ENCODE data around the gene ITGB1. TPM values are rescaled to one million over a fixed set of nuclear protein-coding genes. Genes with fewer than 3 reads are reported as not detected.

The ITGB1 gene
- total RNA-seq, 1 donor from 2014 or later = 409 TPM

DNA sequence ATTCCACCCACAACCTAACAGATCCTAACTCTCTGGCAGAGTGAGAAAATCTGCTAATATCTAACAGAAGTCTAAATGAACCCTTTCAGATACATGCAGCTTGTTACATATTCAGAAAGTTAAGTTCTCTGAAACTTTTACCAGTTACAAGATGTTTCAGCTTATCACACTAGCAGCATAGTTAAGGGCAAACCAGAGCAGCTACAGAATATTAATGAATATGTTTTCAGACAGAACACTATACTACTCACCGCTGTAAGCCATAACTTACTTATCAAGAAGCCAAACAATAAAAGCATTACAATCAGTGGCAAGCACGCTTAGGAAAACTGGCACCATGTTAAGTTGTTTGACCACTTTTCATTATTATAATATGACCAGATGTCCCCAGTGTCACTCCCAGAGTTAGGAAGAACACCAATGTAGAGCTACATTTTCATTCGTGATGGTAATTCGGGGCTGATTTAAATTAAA lies 2.7 kb downstream of the ITGB1 start:
- intact Hi-C loops (cut with DNase I) = no loop called here
- ATAC-seq (no peak), DNase-seq (no peak)
- Histone ChIP-seq H3K4me3 (peak overlapping the region; percentile 92), H3K27ac (peak overlapping the region; percentile 97), H3K36me3 (no peaks in the 10 kb centered on the region), H3K4me1 (peaks cover 78% of the 10 kb centered on the region), H3K9me3 (no peaks in the 10 kb centered on the region), H3K27me3 (ENCODE audit: low read depth) (no peaks in the 10 kb centered on the region)
- TF ChIP-seq, protein P1, sequence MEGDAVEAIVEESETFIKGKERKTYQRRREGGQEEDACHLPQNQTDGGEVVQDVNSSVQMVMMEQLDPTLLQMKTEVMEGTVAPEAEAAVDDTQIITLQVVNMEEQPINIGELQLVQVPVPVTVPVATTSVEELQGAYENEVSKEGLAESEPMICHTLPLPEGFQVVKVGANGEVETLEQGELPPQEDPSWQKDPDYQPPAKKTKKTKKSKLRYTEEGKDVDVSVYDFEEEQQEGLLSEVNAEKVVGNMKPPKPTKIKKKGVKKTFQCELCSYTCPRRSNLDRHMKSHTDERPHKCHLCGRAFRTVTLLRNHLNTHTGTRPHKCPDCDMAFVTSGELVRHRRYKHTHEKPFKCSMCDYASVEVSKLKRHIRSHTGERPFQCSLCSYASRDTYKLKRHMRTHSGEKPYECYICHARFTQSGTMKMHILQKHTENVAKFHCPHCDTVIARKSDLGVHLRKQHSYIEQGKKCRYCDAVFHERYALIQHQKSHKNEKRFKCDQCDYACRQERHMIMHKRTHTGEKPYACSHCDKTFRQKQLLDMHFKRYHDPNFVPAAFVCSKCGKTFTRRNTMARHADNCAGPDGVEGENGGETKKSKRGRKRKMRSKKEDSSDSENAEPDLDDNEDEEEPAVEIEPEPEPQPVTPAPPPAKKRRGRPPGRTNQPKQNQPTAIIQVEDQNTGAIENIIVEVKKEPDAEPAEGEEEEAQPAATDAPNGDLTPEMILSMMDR (IDR thresholded peaks at IDR 0.05) = no peak

DNA sequence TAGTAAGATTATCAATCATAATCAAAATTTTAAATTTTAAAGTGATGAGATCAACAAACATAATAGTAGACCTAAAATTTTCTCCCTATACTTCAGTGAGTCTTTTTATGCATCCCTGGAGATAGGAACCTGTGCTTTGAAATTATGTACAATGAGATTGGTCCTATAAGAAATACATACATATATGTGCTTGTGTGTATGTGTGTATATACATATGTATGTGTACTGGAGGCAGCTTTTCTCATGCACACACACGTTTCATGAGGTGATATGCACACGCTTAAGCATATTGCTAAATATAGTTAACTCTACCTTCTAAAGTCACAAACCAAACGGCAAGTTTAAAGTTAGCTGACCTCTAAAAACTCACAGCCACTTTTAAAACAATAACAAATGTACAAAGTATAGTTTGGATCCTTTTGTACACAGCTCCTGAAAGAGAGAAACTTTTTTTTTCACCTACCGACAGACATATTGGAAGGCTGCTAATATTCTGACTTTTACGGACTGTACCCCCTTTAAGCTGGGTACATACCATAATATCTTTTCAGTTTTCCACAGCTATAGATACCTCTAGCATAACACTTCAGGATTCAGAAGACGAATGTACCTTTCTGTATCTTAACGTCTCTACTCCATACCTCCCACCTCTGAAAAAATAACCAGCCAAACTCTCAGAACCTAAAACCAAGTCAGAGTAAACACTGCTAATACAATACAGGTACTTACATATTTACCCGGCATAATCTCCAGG lies 3.3 kb downstream of the ITGB1 start:
- Histone ChIP-seq H3K4me1 (peaks cover 78% of the 10 kb centered on the region), H3K27me3 (ENCODE audit: low read depth) (no peaks in the 10 kb centered on the region), H3K4me3 (peak overlapping the region; percentile 92), H3K36me3 (no peaks in the 10 kb centered on the region), H3K27ac (peak overlapping the region; percentile 97), H3K9me3 (no peaks in the 10 kb centered on the region)
- intact Hi-C loops (cut with DNase I) = no loop called here
- ATAC-seq = no peak
- TF ChIP-seq, protein P1 (IDR thresholded peaks at IDR 0.05) = no peak
- DNase-seq = no peak

DNA sequence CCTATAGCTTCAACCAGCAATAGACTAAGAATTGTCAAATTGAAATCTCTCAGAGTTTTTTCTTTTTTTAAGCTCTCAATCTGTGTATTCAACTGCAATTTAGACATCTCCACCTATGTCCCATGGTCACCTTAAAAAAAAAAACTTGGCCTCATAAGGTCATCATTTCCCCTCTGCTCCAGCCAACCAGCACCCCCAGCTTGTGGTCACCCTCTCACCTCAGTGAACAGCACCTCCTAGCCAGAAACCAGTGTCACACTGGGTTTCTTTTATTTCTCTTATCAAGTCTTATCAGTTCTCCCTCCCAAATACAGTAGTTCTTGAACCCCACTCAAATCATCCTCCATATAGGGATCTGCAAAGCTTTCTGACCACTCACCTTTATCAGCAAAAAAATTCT lies 4.0 kb downstream of the ITGB1 start:
- Histone ChIP-seq H3K27ac (peak overlapping the region; percentile 1), H3K36me3 (no peaks in the 10 kb centered on the region), H3K4me1 (peaks cover 78% of the 10 kb centered on the region), H3K9me3 (no peaks in the 10 kb centered on the region), H3K27me3 (ENCODE audit: low read depth) (no peaks in the 10 kb centered on the region), H3K4me3 (no peak overlapping the region)
- ATAC-seq = no peak
- intact Hi-C loops (cut with DNase I) = no loop called here
- TF ChIP-seq, protein P1 (IDR thresholded peaks at IDR 0.05) = no peak
- no peak for DNase-seq

DNA sequence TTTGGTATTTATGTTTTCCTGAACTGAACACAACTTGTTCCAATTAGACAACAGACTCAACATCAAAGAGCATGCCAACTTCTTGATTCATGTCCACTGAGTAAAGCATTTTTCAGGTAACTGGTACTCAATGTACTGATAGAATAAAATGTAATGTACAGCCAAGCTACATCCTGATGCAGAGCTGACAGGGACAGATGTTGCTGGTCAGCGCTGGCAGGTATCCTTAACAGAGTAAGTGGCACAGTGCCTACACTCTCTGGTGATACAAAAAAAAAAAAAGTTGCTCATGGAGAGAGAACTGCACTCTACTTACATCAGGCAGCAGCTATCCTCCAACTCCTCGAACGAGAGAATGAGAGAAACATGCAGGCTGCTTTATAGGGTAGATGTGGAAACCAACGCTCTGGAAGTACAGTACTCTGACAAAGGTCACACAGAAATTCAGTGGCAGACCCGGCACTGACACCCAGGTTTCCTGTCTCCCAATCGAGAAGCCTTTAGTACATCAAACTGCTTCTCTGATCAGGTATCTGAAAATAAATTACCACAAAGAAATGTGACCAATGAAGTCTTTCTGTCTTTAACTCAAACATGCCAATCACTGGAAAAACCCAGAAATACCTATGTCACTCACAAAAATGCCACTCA lies 4.6 kb downstream of the ITGB1 start:
- intact Hi-C loops (cut with DNase I) = no loop called here
- Histone ChIP-seq H3K4me3 (no peak overlapping the region), H3K4me1 (peaks cover 83% of the 10 kb centered on the region), H3K36me3 (no peaks in the 10 kb centered on the region), H3K27me3 (ENCODE audit: low read depth) (no peaks in the 10 kb centered on the region), H3K27ac (peak overlapping the region; percentile 1), H3K9me3 (no peaks in the 10 kb centered on the region)
- DNase-seq (no peak), ATAC-seq (no peak)
- TF ChIP-seq, protein P1 (IDR thresholded peaks at IDR 0.05) = no peak

DNA sequence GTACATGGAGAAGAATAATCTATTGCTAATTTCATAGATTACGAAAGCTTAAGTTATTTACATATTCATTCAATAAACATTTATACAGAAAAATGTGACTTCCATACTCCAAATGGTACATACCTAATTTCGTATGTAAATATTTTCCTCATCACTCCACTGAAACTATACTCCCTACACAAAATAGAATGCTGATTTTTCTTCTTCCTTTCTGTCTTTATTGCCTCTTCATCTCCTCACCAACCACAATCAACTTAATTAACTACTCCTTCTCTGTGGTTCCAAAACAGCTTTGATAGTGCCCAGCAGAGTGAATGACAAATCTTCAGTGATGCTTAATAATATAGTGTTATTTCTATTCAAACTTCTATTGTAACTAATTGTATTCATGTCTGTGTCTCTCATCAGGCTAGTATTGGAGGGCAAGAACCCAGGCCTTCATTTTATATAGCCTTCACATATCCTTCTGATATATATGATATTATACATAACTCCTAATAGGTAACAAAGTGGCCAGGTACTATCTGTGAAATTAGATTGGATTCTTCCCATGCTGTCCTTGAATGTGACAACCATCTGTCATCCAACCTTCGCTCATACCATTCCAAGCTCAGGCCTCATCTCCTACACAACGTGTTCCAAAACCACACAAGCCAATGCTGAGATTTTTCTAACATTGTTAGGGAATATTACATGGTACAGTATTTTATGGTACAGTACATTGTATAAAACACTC lies 5.3 kb downstream of the ITGB1 start:
- H3K36me3 ChIP-seq = no peaks in the 10 kb centered on the region
- TF ChIP-seq, protein P1 (IDR thresholded peaks at IDR 0.05) = no peak
- peaks cover 90% of the 10 kb centered on the region for H3K4me1 ChIP-seq
- H3K27ac ChIP-seq = no peak overlapping the region
- ATAC-seq (no peak), DNase-seq (no peak)
- intact Hi-C loops (cut with DNase I) = no loop called here
- H3K9me3 ChIP-seq = no peaks in the 10 kb centered on the region
- H3K27me3 ChIP-seq (ENCODE audit: low read depth) = no peaks in the 10 kb centered on the region
- no peak overlapping the region for H3K4me3 ChIP-seq
